ENCODE results near the gene BFSP2.

- TF ChIP-seq, protein P1, sequence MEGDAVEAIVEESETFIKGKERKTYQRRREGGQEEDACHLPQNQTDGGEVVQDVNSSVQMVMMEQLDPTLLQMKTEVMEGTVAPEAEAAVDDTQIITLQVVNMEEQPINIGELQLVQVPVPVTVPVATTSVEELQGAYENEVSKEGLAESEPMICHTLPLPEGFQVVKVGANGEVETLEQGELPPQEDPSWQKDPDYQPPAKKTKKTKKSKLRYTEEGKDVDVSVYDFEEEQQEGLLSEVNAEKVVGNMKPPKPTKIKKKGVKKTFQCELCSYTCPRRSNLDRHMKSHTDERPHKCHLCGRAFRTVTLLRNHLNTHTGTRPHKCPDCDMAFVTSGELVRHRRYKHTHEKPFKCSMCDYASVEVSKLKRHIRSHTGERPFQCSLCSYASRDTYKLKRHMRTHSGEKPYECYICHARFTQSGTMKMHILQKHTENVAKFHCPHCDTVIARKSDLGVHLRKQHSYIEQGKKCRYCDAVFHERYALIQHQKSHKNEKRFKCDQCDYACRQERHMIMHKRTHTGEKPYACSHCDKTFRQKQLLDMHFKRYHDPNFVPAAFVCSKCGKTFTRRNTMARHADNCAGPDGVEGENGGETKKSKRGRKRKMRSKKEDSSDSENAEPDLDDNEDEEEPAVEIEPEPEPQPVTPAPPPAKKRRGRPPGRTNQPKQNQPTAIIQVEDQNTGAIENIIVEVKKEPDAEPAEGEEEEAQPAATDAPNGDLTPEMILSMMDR (IDR thresholded peaks at IDR 0.05), result no peak
- no peak for TF ChIP-seq POLR2A (IDR thresholded peaks at IDR 0.05)
Observed at GRCh38 chr3:133491481-133492059, 91.7 kb downstream of the BFSP2 start.
